ENCODE data around the gene DOCK4. TPM values are rescaled to one million over a fixed set of nuclear protein-coding genes. Genes with fewer than 3 reads are reported as not detected.
A peak's percentile ranks its signal among the peaks of the same experiment; 100 is the strongest.

The DOCK4 gene
- total RNA-seq, 1 experiment from 2014 or later, result 20.4 TPM

DNA sequence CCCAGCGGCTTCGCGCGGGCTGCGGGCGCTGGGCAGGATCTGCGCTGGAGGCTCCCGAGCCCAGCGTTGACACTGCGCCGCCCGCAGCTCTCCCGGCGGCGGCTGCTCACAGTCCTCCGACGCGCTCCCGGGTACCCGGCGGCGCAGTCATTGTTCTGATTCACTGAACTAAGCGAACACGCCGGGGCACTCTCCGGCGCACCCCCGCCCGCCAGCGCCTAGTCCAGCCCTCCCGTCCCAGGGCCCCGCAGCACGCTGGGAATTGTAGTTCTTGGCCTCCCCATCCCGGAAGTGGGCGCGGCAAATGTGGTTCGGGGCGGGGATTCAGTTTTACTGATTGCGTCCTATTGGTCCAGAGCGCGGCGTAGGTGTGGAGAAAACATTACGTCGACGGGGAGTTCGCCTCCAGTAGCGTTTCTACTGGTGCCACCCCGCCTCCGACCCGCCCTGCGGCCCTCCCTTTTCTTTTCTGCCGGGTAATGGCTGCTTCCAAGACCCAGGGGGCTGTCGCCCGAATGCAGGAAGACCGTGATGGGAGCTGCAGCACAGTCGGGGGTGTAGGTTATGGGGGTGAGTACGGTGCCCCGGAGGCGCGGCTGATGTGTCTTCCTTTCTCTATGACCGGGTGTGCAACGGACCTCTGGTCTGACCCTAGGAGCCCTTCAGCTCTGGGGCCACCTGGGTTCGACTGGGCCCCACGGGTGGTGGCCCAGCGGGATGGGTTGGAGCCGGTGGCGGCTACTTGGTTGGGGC lies at the start of gene DOCK4, which contains the start of gene ZNF277 (continued):
- TF ChIP-seq, protein P1, sequence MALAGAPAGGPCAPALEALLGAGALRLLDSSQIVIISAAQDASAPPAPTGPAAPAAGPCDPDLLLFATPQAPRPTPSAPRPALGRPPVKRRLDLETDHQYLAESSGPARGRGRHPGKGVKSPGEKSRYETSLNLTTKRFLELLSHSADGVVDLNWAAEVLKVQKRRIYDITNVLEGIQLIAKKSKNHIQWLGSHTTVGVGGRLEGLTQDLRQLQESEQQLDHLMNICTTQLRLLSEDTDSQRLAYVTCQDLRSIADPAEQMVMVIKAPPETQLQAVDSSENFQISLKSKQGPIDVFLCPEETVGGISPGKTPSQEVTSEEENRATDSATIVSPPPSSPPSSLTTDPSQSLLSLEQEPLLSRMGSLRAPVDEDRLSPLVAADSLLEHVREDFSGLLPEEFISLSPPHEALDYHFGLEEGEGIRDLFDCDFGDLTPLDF (CRISPR knock-in tag; IDR thresholded peaks at IDR 0.05), result no peak
- TF ChIP-seq, protein P2, sequence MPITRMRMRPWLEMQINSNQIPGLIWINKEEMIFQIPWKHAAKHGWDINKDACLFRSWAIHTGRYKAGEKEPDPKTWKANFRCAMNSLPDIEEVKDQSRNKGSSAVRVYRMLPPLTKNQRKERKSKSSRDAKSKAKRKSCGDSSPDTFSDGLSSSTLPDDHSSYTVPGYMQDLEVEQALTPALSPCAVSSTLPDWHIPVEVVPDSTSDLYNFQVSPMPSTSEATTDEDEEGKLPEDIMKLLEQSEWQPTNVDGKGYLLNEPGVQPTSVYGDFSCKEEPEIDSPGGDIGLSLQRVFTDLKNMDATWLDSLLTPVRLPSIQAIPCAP (CRISPR knock-in tag; IDR thresholded peaks at IDR 0.05), result no peak
- TF ChIP-seq, protein P3, sequence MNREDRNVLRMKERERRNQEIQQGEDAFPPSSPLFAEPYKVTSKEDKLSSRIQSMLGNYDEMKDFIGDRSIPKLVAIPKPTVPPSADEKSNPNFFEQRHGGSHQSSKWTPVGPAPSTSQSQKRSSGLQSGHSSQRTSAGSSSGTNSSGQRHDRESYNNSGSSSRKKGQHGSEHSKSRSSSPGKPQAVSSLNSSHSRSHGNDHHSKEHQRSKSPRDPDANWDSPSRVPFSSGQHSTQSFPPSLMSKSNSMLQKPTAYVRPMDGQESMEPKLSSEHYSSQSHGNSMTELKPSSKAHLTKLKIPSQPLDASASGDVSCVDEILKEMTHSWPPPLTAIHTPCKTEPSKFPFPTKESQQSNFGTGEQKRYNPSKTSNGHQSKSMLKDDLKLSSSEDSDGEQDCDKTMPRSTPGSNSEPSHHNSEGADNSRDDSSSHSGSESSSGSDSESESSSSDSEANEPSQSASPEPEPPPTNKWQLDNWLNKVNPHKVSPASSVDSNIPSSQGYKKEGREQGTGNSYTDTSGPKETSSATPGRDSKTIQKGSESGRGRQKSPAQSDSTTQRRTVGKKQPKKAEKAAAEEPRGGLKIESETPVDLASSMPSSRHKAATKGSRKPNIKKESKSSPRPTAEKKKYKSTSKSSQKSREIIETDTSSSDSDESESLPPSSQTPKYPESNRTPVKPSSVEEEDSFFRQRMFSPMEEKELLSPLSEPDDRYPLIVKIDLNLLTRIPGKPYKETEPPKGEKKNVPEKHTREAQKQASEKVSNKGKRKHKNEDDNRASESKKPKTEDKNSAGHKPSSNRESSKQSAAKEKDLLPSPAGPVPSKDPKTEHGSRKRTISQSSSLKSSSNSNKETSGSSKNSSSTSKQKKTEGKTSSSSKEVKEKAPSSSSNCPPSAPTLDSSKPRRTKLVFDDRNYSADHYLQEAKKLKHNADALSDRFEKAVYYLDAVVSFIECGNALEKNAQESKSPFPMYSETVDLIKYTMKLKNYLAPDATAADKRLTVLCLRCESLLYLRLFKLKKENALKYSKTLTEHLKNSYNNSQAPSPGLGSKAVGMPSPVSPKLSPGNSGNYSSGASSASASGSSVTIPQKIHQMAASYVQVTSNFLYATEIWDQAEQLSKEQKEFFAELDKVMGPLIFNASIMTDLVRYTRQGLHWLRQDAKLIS (CRISPR knock-in tag; IDR thresholded peaks at IDR 0.05; ENCODE audit: borderline replicate concordance), result no peak; the same call in 1 of the 2 replicates
- TF ChIP-seq, protein P4, sequence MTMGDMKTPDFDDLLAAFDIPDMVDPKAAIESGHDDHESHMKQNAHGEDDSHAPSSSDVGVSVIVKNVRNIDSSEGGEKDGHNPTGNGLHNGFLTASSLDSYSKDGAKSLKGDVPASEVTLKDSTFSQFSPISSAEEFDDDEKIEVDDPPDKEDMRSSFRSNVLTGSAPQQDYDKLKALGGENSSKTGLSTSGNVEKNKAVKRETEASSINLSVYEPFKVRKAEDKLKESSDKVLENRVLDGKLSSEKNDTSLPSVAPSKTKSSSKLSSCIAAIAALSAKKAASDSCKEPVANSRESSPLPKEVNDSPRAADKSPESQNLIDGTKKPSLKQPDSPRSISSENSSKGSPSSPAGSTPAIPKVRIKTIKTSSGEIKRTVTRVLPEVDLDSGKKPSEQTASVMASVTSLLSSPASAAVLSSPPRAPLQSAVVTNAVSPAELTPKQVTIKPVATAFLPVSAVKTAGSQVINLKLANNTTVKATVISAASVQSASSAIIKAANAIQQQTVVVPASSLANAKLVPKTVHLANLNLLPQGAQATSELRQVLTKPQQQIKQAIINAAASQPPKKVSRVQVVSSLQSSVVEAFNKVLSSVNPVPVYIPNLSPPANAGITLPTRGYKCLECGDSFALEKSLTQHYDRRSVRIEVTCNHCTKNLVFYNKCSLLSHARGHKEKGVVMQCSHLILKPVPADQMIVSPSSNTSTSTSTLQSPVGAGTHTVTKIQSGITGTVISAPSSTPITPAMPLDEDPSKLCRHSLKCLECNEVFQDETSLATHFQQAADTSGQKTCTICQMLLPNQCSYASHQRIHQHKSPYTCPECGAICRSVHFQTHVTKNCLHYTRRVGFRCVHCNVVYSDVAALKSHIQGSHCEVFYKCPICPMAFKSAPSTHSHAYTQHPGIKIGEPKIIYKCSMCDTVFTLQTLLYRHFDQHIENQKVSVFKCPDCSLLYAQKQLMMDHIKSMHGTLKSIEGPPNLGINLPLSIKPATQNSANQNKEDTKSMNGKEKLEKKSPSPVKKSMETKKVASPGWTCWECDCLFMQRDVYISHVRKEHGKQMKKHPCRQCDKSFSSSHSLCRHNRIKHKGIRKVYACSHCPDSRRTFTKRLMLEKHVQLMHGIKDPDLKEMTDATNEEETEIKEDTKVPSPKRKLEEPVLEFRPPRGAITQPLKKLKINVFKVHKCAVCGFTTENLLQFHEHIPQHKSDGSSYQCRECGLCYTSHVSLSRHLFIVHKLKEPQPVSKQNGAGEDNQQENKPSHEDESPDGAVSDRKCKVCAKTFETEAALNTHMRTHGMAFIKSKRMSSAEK (CRISPR knock-in tag; IDR thresholded peaks at IDR 0.05; ENCODE audit: borderline replicate concordance), result no peak
- TF ChIP-seq KAT7 (CRISPR knock-in tag; IDR thresholded peaks at IDR 0.05; ENCODE audit: borderline replicate concordance) (0 out of 2 replicates have a peak, but pooled peaks have one; percentile 24), TEAD1 (CRISPR knock-in tag; IDR thresholded peaks at IDR 0.05) (0 out of 2 replicates have a peak, but pooled peaks have one; percentile 4), JAZF1 (CRISPR knock-in tag; IDR thresholded peaks at IDR 0.05) (no peak), RORB (CRISPR knock-in tag; IDR thresholded peaks at IDR 0.05) (no peak), HMGA2 (CRISPR knock-in tag; IDR thresholded peaks at IDR 0.05) (no peak), SOX15 (CRISPR knock-in tag; IDR thresholded peaks at IDR 0.05) (no peak), NFE2L1 (CRISPR knock-in tag; IDR thresholded peaks at IDR 0.05) (no peak), JUN (CRISPR knock-in tag; IDR thresholded peaks at IDR 0.05) (no peak), ZNF423 (CRISPR knock-in tag; IDR thresholded peaks at IDR 0.05) (peak; percentile 78), ZNF232 (CRISPR knock-in tag; IDR thresholded peaks at IDR 0.05) (no peak), ZNF219 (CRISPR knock-in tag; IDR thresholded peaks at IDR 0.05; ENCODE audit: borderline replicate concordance) (no peak), NFYB (CRISPR knock-in tag; conservative IDR thresholded peaks at IDR 0.05; ENCODE audit: low read depth) (peak; percentile 51; the same call in 1 of the 2 replicates), TCF7 (CRISPR knock-in tag; IDR thresholded peaks at IDR 0.05; ENCODE audit: low read depth) (no peak), SP1 (CRISPR knock-in tag; conservative IDR thresholded peaks at IDR 0.05) (peak; percentile 99), ZBTB21 (CRISPR knock-in tag; IDR thresholded peaks at IDR 0.05; ENCODE audit: borderline replicate concordance) (no peak), ZNF396 (CRISPR knock-in tag; IDR thresholded peaks at IDR 0.05; ENCODE audit: borderline replicate concordance) (no peak)
- TF ChIP-seq, protein P5, sequence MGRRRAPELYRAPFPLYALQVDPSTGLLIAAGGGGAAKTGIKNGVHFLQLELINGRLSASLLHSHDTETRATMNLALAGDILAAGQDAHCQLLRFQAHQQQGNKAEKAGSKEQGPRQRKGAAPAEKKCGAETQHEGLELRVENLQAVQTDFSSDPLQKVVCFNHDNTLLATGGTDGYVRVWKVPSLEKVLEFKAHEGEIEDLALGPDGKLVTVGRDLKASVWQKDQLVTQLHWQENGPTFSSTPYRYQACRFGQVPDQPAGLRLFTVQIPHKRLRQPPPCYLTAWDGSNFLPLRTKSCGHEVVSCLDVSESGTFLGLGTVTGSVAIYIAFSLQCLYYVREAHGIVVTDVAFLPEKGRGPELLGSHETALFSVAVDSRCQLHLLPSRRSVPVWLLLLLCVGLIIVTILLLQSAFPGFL (CRISPR knock-in tag; IDR thresholded peaks at IDR 0.05; ENCODE audit: borderline replicate concordance), result no peak
- TF ChIP-seq, protein P6, sequence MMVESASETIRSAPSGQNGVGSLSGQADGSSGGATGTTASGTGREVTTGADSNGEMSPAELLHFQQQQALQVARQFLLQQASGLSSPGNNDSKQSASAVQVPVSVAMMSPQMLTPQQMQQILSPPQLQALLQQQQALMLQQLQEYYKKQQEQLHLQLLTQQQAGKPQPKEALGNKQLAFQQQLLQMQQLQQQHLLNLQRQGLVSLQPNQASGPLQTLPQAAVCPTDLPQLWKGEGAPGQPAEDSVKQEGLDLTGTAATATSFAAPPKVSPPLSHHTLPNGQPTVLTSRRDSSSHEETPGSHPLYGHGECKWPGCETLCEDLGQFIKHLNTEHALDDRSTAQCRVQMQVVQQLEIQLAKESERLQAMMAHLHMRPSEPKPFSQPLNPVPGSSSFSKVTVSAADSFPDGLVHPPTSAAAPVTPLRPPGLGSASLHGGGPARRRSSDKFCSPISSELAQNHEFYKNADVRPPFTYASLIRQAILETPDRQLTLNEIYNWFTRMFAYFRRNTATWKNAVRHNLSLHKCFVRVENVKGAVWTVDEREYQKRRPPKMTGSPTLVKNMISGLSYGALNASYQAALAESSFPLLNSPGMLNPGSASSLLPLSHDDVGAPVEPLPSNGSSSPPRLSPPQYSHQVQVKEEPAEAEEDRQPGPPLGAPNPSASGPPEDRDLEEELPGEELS (CRISPR knock-in tag; IDR thresholded peaks at IDR 0.05), result no peak
- TF ChIP-seq, protein P7, sequence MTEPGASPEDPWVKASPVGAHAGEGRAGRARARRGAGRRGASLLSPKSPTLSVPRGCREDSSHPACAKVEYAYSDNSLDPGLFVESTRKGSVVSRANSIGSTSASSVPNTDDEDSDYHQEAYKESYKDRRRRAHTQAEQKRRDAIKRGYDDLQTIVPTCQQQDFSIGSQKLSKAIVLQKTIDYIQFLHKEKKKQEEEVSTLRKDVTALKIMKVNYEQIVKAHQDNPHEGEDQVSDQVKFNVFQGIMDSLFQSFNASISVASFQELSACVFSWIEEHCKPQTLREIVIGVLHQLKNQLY (CRISPR knock-in tag; IDR thresholded peaks at IDR 0.05), result no peak
- TF ChIP-seq, protein P8, sequence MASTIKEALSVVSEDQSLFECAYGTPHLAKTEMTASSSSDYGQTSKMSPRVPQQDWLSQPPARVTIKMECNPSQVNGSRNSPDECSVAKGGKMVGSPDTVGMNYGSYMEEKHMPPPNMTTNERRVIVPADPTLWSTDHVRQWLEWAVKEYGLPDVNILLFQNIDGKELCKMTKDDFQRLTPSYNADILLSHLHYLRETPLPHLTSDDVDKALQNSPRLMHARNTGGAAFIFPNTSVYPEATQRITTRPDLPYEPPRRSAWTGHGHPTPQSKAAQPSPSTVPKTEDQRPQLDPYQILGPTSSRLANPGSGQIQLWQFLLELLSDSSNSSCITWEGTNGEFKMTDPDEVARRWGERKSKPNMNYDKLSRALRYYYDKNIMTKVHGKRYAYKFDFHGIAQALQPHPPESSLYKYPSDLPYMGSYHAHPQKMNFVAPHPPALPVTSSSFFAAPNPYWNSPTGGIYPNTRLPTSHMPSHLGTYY (CRISPR knock-in tag; IDR thresholded peaks at IDR 0.05), result no peak
